GM12865 (cell line): ENCODE data around the gene ZNF280C.

Experiments
- DNase-seq: peaks from one replicate; pipeline ENCODE4 v3.0.0; 2010; ENCODE audit warnings: low read depth
- H3K4me3 ChIP-seq: 2 replicates; pipeline ENCODE4 v1.5.1; 2011; ENCODE audit warnings: mild to moderate bottlenecking, low read depth, low read length, control low read depth
- TF ChIP-seq, protein P1 (sequence below): IDR thresholded peaks from 2 replicates; pipeline ENCODE4 v1.5.1; 2011; ENCODE audit warnings: low read length, control low read depth, low read depth, inconsistent platforms; ENCODE audit not compliant: insufficient read depth; ENCODE audit errors: missing control alignments

Gene ZNF280C

DNA sequence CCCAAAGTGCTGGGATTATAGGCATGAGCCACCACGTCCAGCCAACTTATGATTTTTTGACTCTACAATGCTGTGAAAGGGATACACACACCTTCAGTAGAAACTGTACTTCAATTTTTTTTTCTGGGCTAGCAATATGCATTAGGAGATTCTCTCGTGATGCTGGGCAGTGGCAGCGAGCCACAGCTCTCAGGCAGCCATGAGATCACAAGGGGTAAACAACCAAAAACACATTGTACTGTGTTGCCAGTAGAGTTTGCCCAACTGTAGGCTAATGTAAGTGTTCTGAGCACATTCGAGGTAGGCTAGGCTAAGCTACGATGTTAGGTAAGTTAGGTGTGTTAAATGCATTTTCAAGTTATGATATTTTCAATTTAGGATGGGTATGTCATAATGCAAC lies 71.2 kb downstream of the ZNF280C start:
- TF ChIP-seq, protein P1, sequence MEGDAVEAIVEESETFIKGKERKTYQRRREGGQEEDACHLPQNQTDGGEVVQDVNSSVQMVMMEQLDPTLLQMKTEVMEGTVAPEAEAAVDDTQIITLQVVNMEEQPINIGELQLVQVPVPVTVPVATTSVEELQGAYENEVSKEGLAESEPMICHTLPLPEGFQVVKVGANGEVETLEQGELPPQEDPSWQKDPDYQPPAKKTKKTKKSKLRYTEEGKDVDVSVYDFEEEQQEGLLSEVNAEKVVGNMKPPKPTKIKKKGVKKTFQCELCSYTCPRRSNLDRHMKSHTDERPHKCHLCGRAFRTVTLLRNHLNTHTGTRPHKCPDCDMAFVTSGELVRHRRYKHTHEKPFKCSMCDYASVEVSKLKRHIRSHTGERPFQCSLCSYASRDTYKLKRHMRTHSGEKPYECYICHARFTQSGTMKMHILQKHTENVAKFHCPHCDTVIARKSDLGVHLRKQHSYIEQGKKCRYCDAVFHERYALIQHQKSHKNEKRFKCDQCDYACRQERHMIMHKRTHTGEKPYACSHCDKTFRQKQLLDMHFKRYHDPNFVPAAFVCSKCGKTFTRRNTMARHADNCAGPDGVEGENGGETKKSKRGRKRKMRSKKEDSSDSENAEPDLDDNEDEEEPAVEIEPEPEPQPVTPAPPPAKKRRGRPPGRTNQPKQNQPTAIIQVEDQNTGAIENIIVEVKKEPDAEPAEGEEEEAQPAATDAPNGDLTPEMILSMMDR = no peak
- no peak for DNase-seq
- H3K4me3 ChIP-seq = no peak overlapping the region

DNA sequence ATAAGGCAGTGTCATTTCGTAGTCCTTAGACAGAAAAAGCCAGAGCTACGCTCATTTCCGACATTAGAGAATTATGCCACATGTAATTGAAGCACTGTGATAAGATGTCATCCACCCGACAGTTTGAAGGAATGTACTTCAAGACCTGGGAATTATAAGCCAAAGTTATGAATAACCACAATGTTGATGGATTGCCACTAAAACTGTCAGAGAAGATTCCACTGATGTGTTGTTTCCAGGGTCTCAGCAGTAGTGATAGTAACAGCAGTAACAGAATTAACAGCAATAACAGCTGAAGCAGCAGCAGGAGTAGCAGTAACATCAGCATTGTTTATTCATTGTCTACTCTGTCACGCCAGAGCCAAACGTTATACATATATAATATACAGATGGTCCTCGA lies 72.2 kb downstream of the ZNF280C start:
- TF ChIP-seq, protein P1 = no peak
- no peak for DNase-seq
- no peak overlapping the region for H3K4me3 ChIP-seq

DNA sequence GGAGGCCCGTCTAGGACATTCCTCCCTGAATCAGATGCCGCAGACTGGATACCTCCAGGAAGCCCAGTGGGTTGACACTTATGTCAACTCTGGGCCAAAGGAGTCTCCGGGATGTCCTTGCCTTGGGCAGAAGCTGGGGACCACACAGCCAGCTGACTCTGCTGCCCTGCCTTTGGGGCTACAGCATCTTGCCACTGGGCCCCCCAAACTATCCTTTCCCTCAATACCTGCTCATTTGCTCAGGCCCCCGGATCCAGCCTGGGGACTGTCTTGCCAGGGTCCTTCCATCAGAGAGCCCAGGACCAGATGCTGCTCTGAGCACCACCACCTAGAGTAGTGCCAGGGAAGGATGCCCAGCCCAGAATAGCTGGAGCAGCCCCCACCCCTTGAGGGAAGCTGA lies 77.9 kb downstream of the ZNF280C start:
- H3K4me3 ChIP-seq = no peak overlapping the region
- TF ChIP-seq, protein P1 = no peak
- DNase-seq = no peak

DNA sequence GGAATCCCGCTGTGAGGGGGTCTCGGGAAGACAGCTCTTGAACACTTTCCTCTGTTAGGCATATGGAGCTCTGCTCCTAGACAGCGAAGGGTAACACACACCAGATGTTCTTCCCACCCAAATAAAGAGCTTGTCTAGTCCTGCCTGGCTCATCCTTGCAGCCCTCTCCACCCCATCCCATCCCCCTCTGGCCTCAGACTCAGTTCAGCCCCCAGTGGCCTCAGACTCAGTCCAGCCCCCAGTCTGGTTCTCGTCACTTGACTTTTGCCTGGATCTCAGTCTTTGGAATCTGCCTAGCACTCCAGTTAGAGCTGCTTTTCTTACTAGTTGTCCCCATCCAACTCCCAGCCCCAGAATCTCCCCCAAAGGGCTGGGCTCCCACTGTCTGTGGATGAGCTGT lies 82.0 kb downstream of the ZNF280C start:
- no peak for DNase-seq
- no peak overlapping the region for H3K4me3 ChIP-seq
- TF ChIP-seq, protein P1 = no peak

DNA sequence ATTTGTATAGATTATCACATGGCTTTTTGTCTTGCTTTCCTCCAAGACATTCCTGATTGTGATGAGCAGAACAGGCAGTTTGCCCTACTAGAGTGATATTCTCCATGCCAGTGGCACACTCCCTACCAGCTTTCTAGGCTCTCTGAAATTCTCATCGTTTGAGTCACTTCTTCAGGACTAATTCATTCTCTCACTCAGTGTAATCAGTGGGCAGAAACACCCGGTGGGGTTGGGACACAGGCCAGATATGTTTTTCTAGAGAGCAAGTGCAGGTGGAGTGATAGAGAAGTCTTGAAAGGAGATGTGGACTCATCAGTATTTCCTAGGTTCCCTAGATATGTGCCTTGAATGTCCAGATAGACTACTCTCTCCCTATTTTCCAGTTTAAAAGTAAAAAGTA lies 83.8 kb downstream of the ZNF280C start:
- TF ChIP-seq, protein P1 = no peak
- no peak overlapping the region for H3K4me3 ChIP-seq
- DNase-seq = no peak

DNA sequence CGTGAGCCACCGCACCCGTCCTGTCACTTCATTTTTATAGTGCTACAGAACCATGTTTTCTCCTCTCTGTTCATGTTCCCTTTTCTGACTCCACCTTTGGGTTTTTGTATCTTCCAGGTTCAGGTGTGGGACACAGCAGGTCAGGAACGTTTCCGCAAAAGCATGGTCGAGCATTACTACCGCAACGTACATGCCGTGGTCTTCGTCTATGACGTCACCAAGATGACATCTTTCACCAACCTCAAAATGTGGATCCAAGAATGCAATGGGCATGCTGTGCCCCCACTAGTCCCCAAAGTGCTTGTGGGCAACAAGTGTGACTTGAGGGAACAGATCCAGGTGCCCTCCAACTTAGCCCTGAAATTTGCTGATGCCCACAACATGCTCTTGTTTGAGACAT lies 84.5 kb downstream of the ZNF280C start:
- DNase-seq = no peak
- TF ChIP-seq, protein P1 = no peak
- no peak overlapping the region for H3K4me3 ChIP-seq

DNA sequence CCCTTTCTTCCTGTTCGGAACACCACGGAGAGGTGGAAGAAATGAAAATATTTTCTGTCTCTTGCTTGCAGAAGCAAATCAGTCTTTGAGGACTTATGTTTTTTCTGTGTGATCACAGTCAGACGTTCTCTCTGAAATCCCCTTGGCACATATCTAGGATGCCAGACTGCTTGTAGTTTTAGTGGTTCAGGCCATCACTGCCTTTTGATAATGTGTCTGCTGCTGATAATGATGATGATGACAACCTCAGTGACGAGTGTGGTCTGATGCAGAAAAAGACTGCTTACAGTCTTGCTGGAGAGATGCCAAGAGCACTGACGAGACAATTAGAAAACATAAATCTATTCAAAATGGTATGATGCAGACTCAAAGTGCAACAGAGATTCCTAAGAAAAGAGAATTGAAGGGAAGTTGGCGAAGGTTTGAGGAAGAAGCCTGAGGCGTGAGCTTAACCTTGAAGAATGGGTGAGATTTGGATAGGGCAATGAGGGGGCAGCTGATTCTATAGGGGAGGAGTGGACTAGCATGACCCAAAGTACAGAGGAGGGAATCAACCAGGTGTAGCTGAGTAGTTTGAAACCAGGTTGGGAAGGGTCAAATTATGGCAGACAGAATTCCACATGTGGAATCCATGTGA lies 89.0 kb downstream of the ZNF280C start:
- no peak overlapping the region for H3K4me3 ChIP-seq
- TF ChIP-seq, protein P1 = no peak
- DNase-seq = no peak
